ENCODE results near the gene PKN1.

DNA sequence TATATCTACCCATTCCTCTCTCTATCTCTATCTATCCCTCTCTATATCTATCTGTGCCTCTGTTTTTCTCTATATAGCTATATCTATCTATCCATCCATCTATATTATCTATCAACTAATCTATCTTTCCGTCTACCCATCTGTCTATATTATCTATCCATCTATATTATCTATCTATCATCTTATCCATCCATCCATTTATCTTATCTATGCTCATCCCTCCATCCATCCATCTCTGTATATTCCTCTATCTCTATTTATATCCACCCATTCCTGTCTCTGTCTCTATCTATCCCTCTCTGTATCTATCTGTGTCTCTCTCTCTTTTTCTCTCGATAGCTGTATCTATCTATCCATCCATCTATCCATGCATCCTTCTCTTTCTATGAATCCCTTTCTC is 27.8 kb downstream of the PKN1 start:
- no peak for TF ChIP-seq FOXP2 (optimal IDR thresholded peaks at IDR 0.05; ENCODE audit: control extremely low read depth, extremely low read length, insufficient read depth)
- no peak for TF ChIP-seq EZH2 (IDR thresholded peaks at IDR 0.05)

Measured in SK-N-MC (cell line).